Erythroblast (primary cell): ENCODE measurements around the gene SSC4D.

Source experiments
- GATA1 ChIP-seq: IDR thresholded peaks from 2 replicates; pipeline ENCODE4 v1.6.1; 2011; ENCODE audit warnings: low read depth, mild to moderate bottlenecking, control low read depth, low read length, moderate library complexity
- POLR2A ChIP-seq: IDR thresholded peaks from 2 replicates; pipeline ENCODE4 v1.6.1; 2011; ENCODE audit warnings: mild to moderate bottlenecking, low read length

DNA sequence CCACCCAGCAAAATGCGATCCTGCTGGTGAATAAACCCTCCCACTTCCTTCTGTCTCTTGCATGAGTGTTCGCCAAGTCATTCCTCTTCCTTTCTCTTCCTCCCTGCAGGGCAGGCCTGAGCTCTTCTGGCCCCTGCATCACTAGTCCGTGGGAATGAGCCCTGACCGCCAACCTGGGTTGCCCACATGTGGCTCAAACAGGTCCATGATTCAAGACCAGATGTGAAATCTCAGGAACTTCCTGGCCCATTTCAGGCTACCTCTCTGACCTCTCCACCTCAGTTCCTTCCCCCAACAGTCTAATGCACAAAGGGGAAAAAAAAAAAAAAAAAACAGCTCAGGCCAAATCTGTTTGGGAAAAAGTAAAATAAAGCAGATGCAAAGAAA is 45.3 kb downstream of the SSC4D start:
- TF ChIP-seq POLR2A (no peak), GATA1 (no peak)
